CD4-positive, alpha-beta memory T cell (primary cell): ENCODE data around the gene HERPUD2. TPM values are rescaled to one million over a fixed set of nuclear protein-coding genes. Genes with fewer than 3 reads are reported as not detected.

Experiments
- CTCF ChIA-PET: fragments of 350-600 bp; sonication (Branson Sonifier 250); formaldehyde crosslinking; loops from one replicate; lab custom pipeline; 2021; ENCODE audit warnings: inconsistent platforms; ENCODE audit not compliant: partially characterized antibody; lab: Charles Lee
- POLR2A ChIA-PET: fragments of 350-600 bp; sonication (Branson Sonifier 250); formaldehyde crosslinking; loops from one replicate; lab custom pipeline; 2021; ENCODE audit not compliant: partially characterized antibody; lab: Charles Lee
- DNase-seq, 5 donors: peaks; one replicate each; pipeline versions ENCODE4 v3.0.0 to v3.0.0-alpha.2; 2020 to 2022; ENCODE audit warnings: mixed read lengths in 1 of 5
- H3K27ac ChIP-seq: one replicate; pipeline ENCODE4 v1.7.0; 2013; ENCODE audit warnings: low read depth, low read length
- H3K27me3 ChIP-seq: 2 replicates; pipeline ENCODE4 v1.7.0; 2013; ENCODE audit warnings: mild to moderate bottlenecking, low read length, moderate library complexity; ENCODE audit not compliant: insufficient read depth
- H3K36me3 ChIP-seq: 2 replicates; pipeline ENCODE4 v1.7.0; 2013; ENCODE audit warnings: mild to moderate bottlenecking, low read length, moderate library complexity; ENCODE audit not compliant: insufficient read depth
- H3K4me1 ChIP-seq: 2 replicates; pipeline ENCODE4 v1.7.0; 2013; ENCODE audit warnings: mild to moderate bottlenecking, low read length, moderate library complexity; ENCODE audit not compliant: insufficient read depth
- H3K4me3 ChIP-seq, 2 donors: one replicate each; pipeline ENCODE4 v1.7.0; 2013; ENCODE audit warnings: low read length in 2 of 2, mild to moderate bottlenecking in 1 of 2
- H3K9me3 ChIP-seq, 2 donors: one replicate each; pipeline ENCODE4 v1.7.0; 2013; ENCODE audit warnings: low read length in 2 of 2, control low read depth in 1 of 2; ENCODE audit not compliant: control insufficient read depth in 1 of 2
- H3K27ac Mint-ChIP-seq, 7 donors: one replicate each; pipeline ENCODE4 v1.8.0; 2020 to 2021; ENCODE audit warnings: mixed read lengths in 7 of 7, mild to moderate bottlenecking in 6 of 7, inconsistent platforms in 3 of 7, moderate library complexity in 3 of 7
- H3K27me3 Mint-ChIP-seq, 2 donors: one replicate each; pipeline ENCODE4 v1.8.0; 2020 to 2021; ENCODE audit warnings: mixed read lengths in 2 of 2
- H3K36me3 Mint-ChIP-seq, 2 donors: one replicate each; pipeline ENCODE4 v1.8.0; 2020 to 2021; ENCODE audit warnings: mixed read lengths in 2 of 2, inconsistent platforms in 1 of 2, mild to moderate bottlenecking in 1 of 2
- H3K4me1 Mint-ChIP-seq, 4 donors: one replicate each; pipeline ENCODE4 v1.8.0; 2020 to 2021; ENCODE audit warnings: mixed read lengths in 4 of 4, mild to moderate bottlenecking in 1 of 4
- H3K4me3 Mint-ChIP-seq, 8 donors: one replicate each; pipeline ENCODE4 v1.8.0; 2020 to 2021; ENCODE audit warnings: mixed read lengths in 8 of 8, mild to moderate bottlenecking in 7 of 8, moderate library complexity in 6 of 8, inconsistent platforms in 3 of 8
- H3K9me3 Mint-ChIP-seq, 8 donors: one replicate each; pipeline ENCODE4 v1.8.0; 2020 to 2021; ENCODE audit warnings: mixed read lengths in 8 of 8, mild to moderate bottlenecking in 5 of 8, inconsistent platforms in 3 of 8, moderate library complexity in 1 of 8
- intact Hi-C: fragments of 100-400 bp; cut with micrococcal nuclease; formaldehyde crosslinking; loops from one replicate; pipeline ENCODE4 v1.15.1; 2023
- polyA plus RNA-seq, 2 donors: library from polyadenylated mRNA; unstranded; fragments of 300-500 nt; fragmentation: Illumina TruSeq; gene quantifications; one replicate each; pipeline ENCODE4 v1.2.3, GENCODE V29; 2021
- total RNA-seq, 2 experiments: library from RNA; stranded (reverse); gene quantifications; one replicate each; pipeline ENCODE4 v1.2.3, GENCODE V29; 2021

The HERPUD2 gene
- total and polyA plus RNA-seq, 4 experiments from 2014 or later: 67.3 to 99.2 (median 80.5) TPM

- H3K4me1 ChIP-seq: peaks cover 52% of the 10 kb centered on the region
- Mint-ChIP-seq H3K4me1 (peaks cover 33 to 51% (median 44%) of the 10 kb centered on the region in 4 donors), H3K9me3 (no peaks in the 10 kb centered on the region), H3K27me3 (no peaks in the 10 kb centered on the region), H3K27ac (peak overlapping the region in 6 of 7 donors; percentile 9 to 85 (median 22)), H3K36me3 (peaks cover 0 to 4% of the 10 kb centered on the region in 2 donors), H3K4me3 (peak overlapping the region in 7 of 8 donors; percentile 3 to 64 (median 46))
- intact Hi-C loops: no loop called here
- CTCF ChIA-PET: interaction anchor here (0.8 to 1.3 kb wide), 2 partner anchors 19 to 30 kb away, joined by 4 read pairs; no protein-coding TSS in a partner anchor
- H3K27ac ChIP-seq: peak overlapping the region; percentile 8
- no peaks in the 10 kb centered on the region for H3K36me3 ChIP-seq
- no peak overlapping the region for H3K4me3 ChIP-seq
- H3K9me3 ChIP-seq: no peaks in the 10 kb centered on the region
- no peaks in the 10 kb centered on the region for H3K27me3 ChIP-seq
- DNase-seq: peak in 4 of 5 donors; percentile 15 to 83 (median 32)
- POLR2A ChIA-PET: interaction anchor here (0.8 to 6.4 kb wide), 4 partner anchors 18 to 72 kb away, joined by 3 to 55 read pairs (median 4); partner anchors contain the start of gene SEPTIN7
These were observed 34.3 kb upstream of the HERPUD2 start for GRCh38 chr7:35729061-35729783.

GRCh38 chr7:35728412-35729060 lies 33.6 kb upstream of the HERPUD2 start:
- Histone ChIP-seq H3K27me3 (no peaks in the 10 kb centered on the region), H3K4me1 (peaks cover 56% of the 10 kb centered on the region), H3K9me3 (no peaks in the 10 kb centered on the region), H3K27ac (no peak overlapping the region), H3K4me3 (no peak overlapping the region), H3K36me3 (no peaks in the 10 kb centered on the region)
- POLR2A ChIA-PET: interaction anchor here (0.8 to 6.4 kb wide), 3 partner anchors 17 to 72 kb away, joined by 3 to 55 read pairs (median 6); partner anchors contain the start of gene SEPTIN7
- Mint-ChIP-seq H3K27ac (peak overlapping the region in 5 of 7 donors; percentile 6 to 66 (median 28)), H3K9me3 (no peaks in the 10 kb centered on the region), H3K4me1 (peaks cover 33 to 58% (median 49%) of the 10 kb centered on the region in 4 donors), H3K27me3 (no peaks in the 10 kb centered on the region), H3K36me3 (peaks cover 0 to 4% of the 10 kb centered on the region in 2 donors), H3K4me3 (peak overlapping the region in 5 of 8 donors; percentile 3 to 58 (median 47))
- no peak for DNase-seq
- CTCF ChIA-PET: interaction anchor here (1.5 to 6.2 kb wide), 3 partner anchors 16 to 19 kb away, joined by 3 to 53 read pairs (median 27); no protein-coding TSS in a partner anchor
- intact Hi-C loops: no loop called here

GRCh38 chr7:35727571-35727970 lies 32.6 kb upstream of the HERPUD2 start:
- DNase-seq: no peak

GRCh38 chr7:35726654-35727053 lies 31.7 kb upstream of the HERPUD2 start:
- no peaks in the 10 kb centered on the region for H3K36me3 ChIP-seq
- intact Hi-C loops: no loop called here
- DNase-seq: no peak
- H3K27ac Mint-ChIP-seq: peak overlapping the region in 5 of 7 donors; percentile 83 to 98 (median 93)
- H3K9me3 Mint-ChIP-seq: peaks cover 0 to 4% (median 0%) of the 10 kb centered on the region in 8 donors
- no peak overlapping the region for H3K27ac ChIP-seq
- H3K4me1 ChIP-seq: peaks cover 61% of the 10 kb centered on the region
- H3K27me3 Mint-ChIP-seq: no peaks in the 10 kb centered on the region
- ChIA-PET POLR2A (interaction anchor here (1.0 to 6.4 kb wide), 5 partner anchors 15 to 74 kb away, joined by 3 to 55 read pairs (median 5); partner anchors contain the start of genes HERPUD2 and SEPTIN7), CTCF (interaction anchor here (1.2 to 6.2 kb wide), 7 partner anchors 9 to 180 kb away, joined by 3 to 53 read pairs (median 19); partner anchors contain the start of gene HERPUD2)
- H3K36me3 Mint-ChIP-seq: peaks cover 0 to 4% of the 10 kb centered on the region in 2 donors
- no peaks in the 10 kb centered on the region for H3K27me3 ChIP-seq
- H3K4me1 Mint-ChIP-seq: peaks cover 36 to 68% (median 56%) of the 10 kb centered on the region in 4 donors
- no peak overlapping the region for H3K4me3 ChIP-seq
- no peaks in the 10 kb centered on the region for H3K9me3 ChIP-seq
- peak overlapping the region in 1 of 8 donors; percentile 9 for H3K4me3 Mint-ChIP-seq

More at GRCh38 chr7:35727571-35727970, 32.6 kb upstream of the HERPUD2 start:
- Mint-ChIP-seq H3K27me3 (no peaks in the 10 kb centered on the region), H3K27ac (peak overlapping the region in 4 of 7 donors; percentile 29 to 61 (median 48)), H3K4me3 (no peak overlapping the region), H3K9me3 (peaks cover 0 to 4% (median 0%) of the 10 kb centered on the region in 8 donors), H3K4me1 (peaks cover 36 to 68% (median 56%) of the 10 kb centered on the region in 4 donors), H3K36me3 (peaks cover 0 to 4% of the 10 kb centered on the region in 2 donors)
- ChIA-PET POLR2A (interaction anchor here (2.8 to 6.4 kb wide), 2 partner anchors 18 to 73 kb away, joined by 6 to 55 read pairs; partner anchors contain the start of gene SEPTIN7), CTCF (interaction anchor here (0.8 to 6.2 kb wide), 5 partner anchors 8 to 37 kb away, joined by 3 to 53 read pairs (median 19); no protein-coding TSS in a partner anchor)
- H3K4me3 ChIP-seq: no peak overlapping the region
- peaks cover 61% of the 10 kb centered on the region for H3K4me1 ChIP-seq
- H3K36me3 ChIP-seq: no peaks in the 10 kb centered on the region
- H3K9me3 ChIP-seq: no peaks in the 10 kb centered on the region
- H3K27ac ChIP-seq: no peak overlapping the region
- intact Hi-C loops: no loop called here
- no peaks in the 10 kb centered on the region for H3K27me3 ChIP-seq

- intact Hi-C loops: loop anchor here (1.0 kb wide), 2 partner anchors 16 to 75 kb away; no protein-coding TSS in a partner anchor
- peak overlapping the region; percentile 76 to 88 (median 80) for H3K4me3 Mint-ChIP-seq
- H3K4me1 ChIP-seq: peaks cover 60% of the 10 kb centered on the region
- no peaks in the 10 kb centered on the region for H3K36me3 ChIP-seq
- H3K9me3 Mint-ChIP-seq: peaks cover 0 to 4% (median 0%) of the 10 kb centered on the region in 8 donors
- no peaks in the 10 kb centered on the region for H3K27me3 Mint-ChIP-seq
- CTCF ChIA-PET: interaction anchor here (0.8 to 6.2 kb wide), 18 partner anchors 10 to 182 kb away, joined by 3 to 53 read pairs (median 3); partner anchors contain the start of genes HERPUD2 and SEPTIN7
- peak overlapping the region; percentile 88 to 98 (median 95) for H3K27ac Mint-ChIP-seq
- H3K4me3 ChIP-seq: no peak overlapping the region
- peak overlapping the region; percentile 49 for H3K27ac ChIP-seq
- H3K4me1 Mint-ChIP-seq: peaks cover 34 to 64% (median 53%) of the 10 kb centered on the region in 4 donors
- POLR2A ChIA-PET: interaction anchor here (0.9 to 6.4 kb wide), 8 partner anchors 12 to 76 kb away, joined by 3 to 55 read pairs (median 5); partner anchors contain the start of genes HERPUD2 and SEPTIN7
- no peaks in the 10 kb centered on the region for H3K27me3 ChIP-seq
- no peaks in the 10 kb centered on the region for H3K9me3 ChIP-seq
- H3K36me3 Mint-ChIP-seq: peaks cover 0 to under 1% of the 10 kb centered on the region in 2 donors
- peak; percentile 87 to 90 (median 88) for DNase-seq
These were observed 30.3 kb upstream of the HERPUD2 start for GRCh38 chr7:35725280-35725680.

GRCh38 chr7:35723011-35723410 lies 28.1 kb upstream of the HERPUD2 start:
- POLR2A ChIA-PET: interaction anchor here (1.3 to 2.5 kb wide), 2 partner anchors 13 to 78 kb away, joined by 3 to 15 read pairs; partner anchors contain the start of gene SEPTIN7
- CTCF ChIA-PET: interaction anchor here (1.0 to 6.2 kb wide), 5 partner anchors 11 to 182 kb away, joined by 3 to 53 read pairs (median 5); no protein-coding TSS in a partner anchor
- Histone ChIP-seq H3K27ac (no peak overlapping the region), H3K9me3 (no peaks in the 10 kb centered on the region), H3K36me3 (no peaks in the 10 kb centered on the region), H3K27me3 (no peaks in the 10 kb centered on the region), H3K4me1 (peaks cover 38% of the 10 kb centered on the region), H3K4me3 (no peak overlapping the region)
- Mint-ChIP-seq H3K27ac (peak overlapping the region in 6 of 7 donors; percentile 42 to 75 (median 53)), H3K4me3 (peak overlapping the region in 1 of 8 donors; percentile 23), H3K4me1 (peaks cover 22 to 45% (median 36%) of the 10 kb centered on the region in 4 donors), H3K27me3 (no peaks in the 10 kb centered on the region), H3K9me3 (peaks cover 0 to 4% (median 0%) of the 10 kb centered on the region in 8 donors), H3K36me3 (no peaks in the 10 kb centered on the region)
- intact Hi-C loops: no loop called here
- DNase-seq: peak; percentile 27 to 56 (median 39)
